ENCODE measurements around the gene CYP39A1. TPM values are rescaled to one million over a fixed set of nuclear protein-coding genes. Genes with fewer than 3 reads are reported as not detected.

CYP39A1 gene
- total RNA-seq, 1 donor from 2014 or later: 2.1 TPM

DNA sequence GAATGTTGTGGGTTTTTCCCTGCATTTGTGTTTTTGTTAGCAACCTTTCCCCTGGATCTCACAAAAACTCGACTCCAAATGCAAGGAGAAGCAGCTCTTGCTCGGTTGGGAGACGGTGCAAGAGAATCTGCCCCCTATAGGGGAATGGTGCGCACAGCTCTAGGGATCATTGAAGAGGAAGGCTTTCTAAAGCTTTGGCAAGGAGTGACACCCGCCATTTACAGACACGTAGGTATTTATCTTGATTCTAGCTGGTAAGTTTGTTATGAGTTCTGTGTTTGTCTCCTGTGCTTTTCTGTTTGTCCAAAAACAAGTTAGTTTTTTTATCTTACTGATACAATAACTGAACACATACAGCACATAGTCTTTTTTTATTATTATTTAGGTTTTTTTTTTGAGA lies 3.2 kb upstream of the CYP39A1 start:
- peak; percentile 63 for TF ChIP-seq CTCF (conservative IDR thresholded peaks at IDR 0.05)
- Mint-ChIP-seq H3K4me3 (peak overlapping the region; percentile 81), H3K4me1 (peaks cover 30% of the 10 kb centered on the region), H3K27ac (ENCODE audit: unreplicated experiment) (no peak overlapping the region), H3K27me3 (ENCODE audit: low read depth) (peaks cover 28% of the 10 kb centered on the region), H3K36me3 (ENCODE audit: low read depth) (no peaks in the 10 kb centered on the region), H3K9me3 (no peaks in the 10 kb centered on the region)
- DNase-seq (ENCODE audit: low read depth, low spot score): peak; percentile 38

- H3K36me3 Mint-ChIP-seq (ENCODE audit: low read depth): no peaks in the 10 kb centered on the region
- no peak for DNase-seq (ENCODE audit: low read depth, low spot score)
Measured at GRCh38 chr6:46653439-46654195, 999 bp upstream of the CYP39A1 start.

DNA sequence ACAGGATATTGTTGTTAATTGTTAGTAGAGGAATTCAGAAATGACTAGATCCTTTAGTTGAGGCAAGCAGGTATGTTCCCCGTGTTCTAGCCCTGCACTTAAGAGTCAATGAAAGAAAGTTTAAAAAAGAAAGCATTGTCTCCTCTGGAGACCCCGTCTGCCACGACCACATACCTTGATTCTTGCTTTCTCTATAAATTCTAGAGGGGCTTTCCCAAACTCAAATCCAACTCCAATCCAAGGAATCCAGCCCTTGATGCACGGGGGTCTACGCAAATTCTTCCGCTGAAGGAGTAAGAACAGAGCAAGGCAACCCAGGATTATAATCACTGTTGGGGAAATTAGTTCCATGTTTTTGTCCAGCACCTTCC lies 401 bp downstream of the CYP39A1 start:
- Mint-ChIP-seq H3K27ac (ENCODE audit: unreplicated experiment) (peak overlapping the region; percentile 57), H3K36me3 (ENCODE audit: low read depth) (no peaks in the 10 kb centered on the region), H3K4me1 (peaks cover 30% of the 10 kb centered on the region), H3K4me3 (peak overlapping the region; percentile 91), H3K9me3 (no peaks in the 10 kb centered on the region), H3K27me3 (ENCODE audit: low read depth) (peaks cover 28% of the 10 kb centered on the region)
- no peak for DNase-seq (ENCODE audit: low read depth, low spot score)
- no peak for TF ChIP-seq CTCF (conservative IDR thresholded peaks at IDR 0.05)

More at GRCh38 chr6:46653439-46654195, 999 bp upstream of the CYP39A1 start:
- peak overlapping the region; percentile 91 for H3K4me3 Mint-ChIP-seq
- H3K4me1 Mint-ChIP-seq: peaks cover 30% of the 10 kb centered on the region
- no peaks in the 10 kb centered on the region for H3K9me3 Mint-ChIP-seq
- H3K27me3 Mint-ChIP-seq (ENCODE audit: low read depth): peaks cover 28% of the 10 kb centered on the region
- H3K27ac Mint-ChIP-seq (ENCODE audit: unreplicated experiment): no peak overlapping the region
- no peak for TF ChIP-seq CTCF (conservative IDR thresholded peaks at IDR 0.05)

DNA sequence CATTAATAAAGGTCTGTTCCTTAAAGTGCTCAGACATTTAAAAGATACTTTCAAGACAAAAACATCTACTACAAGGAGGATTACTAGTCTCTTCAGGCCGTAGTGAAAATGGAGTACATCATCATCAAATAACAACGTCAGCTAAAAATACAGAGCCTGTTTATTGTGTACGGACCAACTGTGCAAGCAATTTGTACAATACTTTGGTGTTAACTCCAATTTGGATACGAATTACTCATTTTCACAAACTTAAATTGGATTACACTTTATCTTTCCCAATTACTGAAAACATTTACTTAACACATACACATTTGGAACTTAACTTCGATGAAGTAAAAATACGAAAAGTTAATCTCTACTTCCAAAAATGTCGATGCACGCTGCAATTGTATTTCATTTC lies 802 bp downstream of the CYP39A1 start:
- DNase-seq (ENCODE audit: low read depth, low spot score): no peak
- Mint-ChIP-seq H3K36me3 (ENCODE audit: low read depth) (no peaks in the 10 kb centered on the region), H3K9me3 (no peaks in the 10 kb centered on the region), H3K27me3 (ENCODE audit: low read depth) (peaks cover 28% of the 10 kb centered on the region), H3K4me3 (peak overlapping the region; percentile 91), H3K4me1 (peaks cover 30% of the 10 kb centered on the region), H3K27ac (ENCODE audit: unreplicated experiment) (no peak overlapping the region)
- TF ChIP-seq CTCF (conservative IDR thresholded peaks at IDR 0.05): no peak

DNA sequence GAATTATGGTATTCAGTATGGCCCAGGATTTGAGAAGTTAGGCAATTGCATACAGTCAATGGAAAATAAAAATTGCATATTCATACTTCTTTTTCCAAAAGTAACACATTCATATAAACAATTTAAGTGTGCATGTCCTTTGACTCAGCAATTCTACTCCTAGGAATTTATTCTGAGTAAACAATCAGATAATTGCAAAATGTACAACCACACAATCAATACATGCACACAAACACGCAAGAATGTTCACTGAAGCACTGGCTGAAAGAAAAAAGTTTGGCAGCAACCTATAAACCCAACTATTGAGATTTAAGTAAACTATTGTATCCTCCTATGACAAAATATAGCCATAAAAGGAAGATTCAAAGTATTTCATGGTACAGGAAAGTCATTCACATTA lies 1.6 kb downstream of the CYP39A1 start:
- DNase-seq (ENCODE audit: low read depth, low spot score): no peak
- H3K4me3 Mint-ChIP-seq: peak overlapping the region; percentile 52
- no peaks in the 10 kb centered on the region for H3K36me3 Mint-ChIP-seq (ENCODE audit: low read depth)
- TF ChIP-seq CTCF (conservative IDR thresholded peaks at IDR 0.05): no peak
- H3K9me3 Mint-ChIP-seq: peaks cover 2% of the 10 kb centered on the region
- peaks cover 30% of the 10 kb centered on the region for H3K4me1 Mint-ChIP-seq
- H3K27me3 Mint-ChIP-seq (ENCODE audit: low read depth): peaks cover 28% of the 10 kb centered on the region
- H3K27ac Mint-ChIP-seq (ENCODE audit: unreplicated experiment): no peak overlapping the region
